Activated CD8-positive, alpha-beta memory T cell treated with anti-CD3 and anti-CD28 coated beads for 1 hour (primary cell): ENCODE data around the gene TSHZ3.

Experiments
- DNase-seq, 2 donors: peaks; one replicate each; pipeline ENCODE4 v3.0.0-alpha.2; 2020; ENCODE audit warnings: low read depth in 1 of 2; ENCODE audit errors: extremely low read depth in 1 of 2

The TSHZ3 gene, protein sequence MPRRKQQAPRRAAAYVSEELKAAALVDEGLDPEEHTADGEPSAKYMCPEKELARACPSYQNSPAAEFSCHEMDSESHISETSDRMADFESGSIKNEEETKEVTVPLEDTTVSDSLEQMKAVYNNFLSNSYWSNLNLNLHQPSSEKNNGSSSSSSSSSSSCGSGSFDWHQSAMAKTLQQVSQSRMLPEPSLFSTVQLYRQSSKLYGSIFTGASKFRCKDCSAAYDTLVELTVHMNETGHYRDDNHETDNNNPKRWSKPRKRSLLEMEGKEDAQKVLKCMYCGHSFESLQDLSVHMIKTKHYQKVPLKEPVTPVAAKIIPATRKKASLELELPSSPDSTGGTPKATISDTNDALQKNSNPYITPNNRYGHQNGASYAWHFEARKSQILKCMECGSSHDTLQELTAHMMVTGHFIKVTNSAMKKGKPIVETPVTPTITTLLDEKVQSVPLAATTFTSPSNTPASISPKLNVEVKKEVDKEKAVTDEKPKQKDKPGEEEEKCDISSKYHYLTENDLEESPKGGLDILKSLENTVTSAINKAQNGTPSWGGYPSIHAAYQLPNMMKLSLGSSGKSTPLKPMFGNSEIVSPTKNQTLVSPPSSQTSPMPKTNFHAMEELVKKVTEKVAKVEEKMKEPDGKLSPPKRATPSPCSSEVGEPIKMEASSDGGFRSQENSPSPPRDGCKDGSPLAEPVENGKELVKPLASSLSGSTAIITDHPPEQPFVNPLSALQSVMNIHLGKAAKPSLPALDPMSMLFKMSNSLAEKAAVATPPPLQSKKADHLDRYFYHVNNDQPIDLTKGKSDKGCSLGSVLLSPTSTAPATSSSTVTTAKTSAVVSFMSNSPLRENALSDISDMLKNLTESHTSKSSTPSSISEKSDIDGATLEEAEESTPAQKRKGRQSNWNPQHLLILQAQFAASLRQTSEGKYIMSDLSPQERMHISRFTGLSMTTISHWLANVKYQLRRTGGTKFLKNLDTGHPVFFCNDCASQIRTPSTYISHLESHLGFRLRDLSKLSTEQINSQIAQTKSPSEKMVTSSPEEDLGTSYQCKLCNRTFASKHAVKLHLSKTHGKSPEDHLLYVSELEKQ

GRCh38 chr19:31349160-31349881 is at the start of gene TSHZ3:
TSS of gene TSHZ3 (minus strand) at chr19:31349436. CDS start at chr19:31349219, 217 bp downstream.
- no peak for DNase-seq

- no peak for DNase-seq
Observed at GRCh38 chr19:31397308-31397707, 48.1 kb upstream of the TSHZ3 start.

DNA sequence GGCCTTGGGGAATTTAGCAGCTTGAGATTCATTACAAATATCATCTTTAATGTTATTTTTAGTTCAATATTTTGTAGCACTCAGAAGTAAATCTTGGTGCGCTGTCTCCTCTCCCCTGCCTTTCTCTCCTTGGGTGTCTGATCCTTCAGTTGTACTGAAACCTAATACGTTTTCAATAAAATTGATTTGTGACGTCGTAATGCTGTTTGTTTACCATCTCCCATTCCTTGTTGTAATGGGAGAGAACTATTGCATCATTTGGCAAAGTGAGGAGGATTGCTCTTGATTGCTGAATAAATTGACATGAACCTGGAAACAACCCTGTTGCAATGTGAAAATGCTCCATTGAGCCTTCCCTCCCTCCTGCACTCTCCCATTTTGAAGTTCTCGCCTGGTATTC is 43.2 kb upstream of the TSHZ3 start:
- no peak for DNase-seq

DNA sequence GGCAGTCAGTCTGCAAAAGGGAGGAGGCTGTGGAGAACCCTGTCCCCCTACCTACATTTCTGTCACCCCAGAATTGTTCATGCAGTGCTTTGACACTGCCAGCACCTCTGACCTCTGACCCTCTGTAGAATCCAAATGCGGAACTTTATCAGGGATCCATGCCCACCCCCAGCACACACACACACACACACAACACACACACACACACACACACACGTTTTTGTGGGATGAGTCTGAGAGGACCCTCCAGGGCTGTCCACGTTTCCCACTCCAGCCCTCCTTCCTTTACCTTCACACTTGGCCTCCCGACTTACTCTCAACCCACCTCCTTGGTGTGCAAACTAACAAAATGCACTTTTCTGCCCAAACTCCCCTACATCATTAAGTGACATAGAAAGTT is 42.3 kb upstream of the TSHZ3 start:
- no peak for DNase-seq

GRCh38 chr19:31390711-31391110 is 41.5 kb upstream of the TSHZ3 start:
- DNase-seq, result no peak

DNA sequence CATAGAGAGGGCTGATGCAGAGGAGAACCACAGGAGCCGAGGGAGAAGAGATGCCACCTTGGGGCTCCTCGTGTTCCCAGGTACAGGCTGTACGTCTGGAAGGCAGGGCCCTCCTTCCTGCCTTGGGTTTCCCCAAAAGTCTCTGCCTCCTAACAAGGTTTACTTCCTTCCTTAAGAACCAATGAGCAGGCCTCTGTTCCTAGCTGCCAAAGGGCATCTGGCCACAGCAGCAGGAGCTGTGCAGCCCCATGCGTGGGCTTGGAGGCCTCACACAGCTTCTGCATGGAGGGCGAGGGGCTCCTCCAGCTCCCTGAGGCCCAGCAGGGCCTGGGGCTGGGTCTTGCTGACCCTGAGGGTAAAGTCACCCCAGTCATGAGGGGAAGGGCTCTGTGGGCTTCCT is 40.6 kb upstream of the TSHZ3 start:
- DNase-seq, result no peak

DNA sequence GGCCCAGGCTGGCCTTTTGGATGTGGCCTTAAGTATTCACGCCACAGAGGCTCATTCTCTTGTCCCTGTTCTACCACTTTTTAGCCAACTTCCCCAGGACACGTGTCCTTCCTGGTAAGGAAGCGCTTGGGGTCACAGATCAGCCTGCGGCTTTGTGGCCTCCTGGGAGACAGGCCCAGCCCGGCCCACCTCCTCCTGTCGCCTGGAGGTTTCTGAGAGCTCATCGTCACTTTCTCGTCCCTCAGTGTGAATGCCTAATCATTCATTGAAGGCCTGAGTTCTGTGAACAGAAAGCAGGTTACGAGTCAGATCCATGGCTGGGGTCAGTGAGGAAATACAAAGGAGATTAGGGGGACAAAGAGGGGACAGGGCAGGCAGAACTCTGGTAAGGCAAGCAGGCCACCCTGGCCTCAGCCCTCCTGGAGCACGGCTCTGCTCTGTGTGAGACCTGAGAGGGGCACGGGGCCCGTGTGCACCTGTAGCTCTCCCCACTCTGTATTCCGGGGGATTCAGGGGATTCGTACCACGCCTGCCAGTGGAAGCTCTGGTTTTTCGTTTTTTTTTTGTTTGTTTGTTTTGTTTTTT is 38.6 kb upstream of the TSHZ3 start:
- no peak for DNase-seq

- no peak for DNase-seq
Observed at GRCh38 chr19:31386806-31387205, 37.6 kb upstream of the TSHZ3 start.

DNA sequence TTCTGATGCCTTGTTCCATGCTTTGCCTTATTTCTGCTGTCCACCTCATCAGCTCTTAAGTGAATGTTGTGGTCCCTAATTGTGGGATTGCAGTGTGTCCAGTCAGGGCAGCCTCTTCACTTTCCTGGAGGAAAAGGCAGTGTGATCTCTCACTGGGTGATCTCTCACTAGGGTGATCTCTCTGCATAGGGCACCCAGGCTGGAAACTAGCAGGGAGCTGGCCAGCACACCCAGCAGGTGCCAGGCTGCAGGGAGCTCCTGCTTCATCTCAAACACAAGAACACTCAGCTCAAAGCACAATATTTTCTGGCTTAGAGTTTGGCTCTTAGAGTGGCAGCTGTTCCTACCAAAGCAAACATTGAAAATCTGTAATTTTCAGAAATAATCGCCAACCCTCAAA is 36.5 kb upstream of the TSHZ3 start:
- DNase-seq, result no peak

DNA sequence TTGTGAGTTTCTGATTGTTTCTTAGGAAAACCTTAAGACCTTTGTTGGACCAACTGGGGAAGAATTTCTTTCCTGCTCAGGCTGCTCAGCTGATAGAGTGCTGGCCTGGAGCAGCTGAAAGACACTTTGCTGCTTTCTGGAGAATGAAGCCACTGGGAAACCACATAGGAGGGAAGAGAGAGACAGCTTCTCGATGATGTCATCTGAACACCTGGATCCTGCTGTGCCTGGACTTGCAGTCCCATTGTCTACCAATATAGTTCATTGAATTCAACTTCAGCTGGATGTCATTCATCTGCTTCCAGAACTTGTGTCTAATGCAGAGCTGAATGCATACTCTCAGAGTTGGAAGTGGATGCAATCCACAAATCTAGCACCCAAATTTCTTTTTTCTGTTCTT is 34.3 kb upstream of the TSHZ3 start:
- DNase-seq, result no peak

- DNase-seq, result no peak
Observed at GRCh38 chr19:31380854-31381253, 31.6 kb upstream of the TSHZ3 start.

GRCh38 chr19:31378404-31378803 is 29.2 kb upstream of the TSHZ3 start:
- DNase-seq, result no peak

DNA sequence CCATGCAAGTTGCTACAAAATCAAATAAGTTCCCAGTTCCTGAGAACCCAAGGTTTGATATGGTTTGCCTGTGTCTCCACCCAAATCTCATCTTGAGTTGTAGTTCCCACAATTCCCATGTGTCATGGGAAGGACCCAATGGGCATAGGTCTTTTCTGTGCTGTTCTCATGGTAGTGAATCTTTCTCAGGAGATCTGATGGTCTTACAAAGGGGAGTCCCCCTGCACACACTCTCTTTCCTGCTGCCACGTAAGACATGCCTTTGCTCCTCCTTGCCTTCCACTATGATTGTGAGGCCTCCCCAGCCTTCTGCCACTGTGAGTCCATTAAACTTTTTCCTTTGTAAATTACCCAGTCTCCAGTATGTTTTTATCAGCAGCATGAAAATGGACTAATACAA is 28.5 kb upstream of the TSHZ3 start:
- no peak for DNase-seq

DNA sequence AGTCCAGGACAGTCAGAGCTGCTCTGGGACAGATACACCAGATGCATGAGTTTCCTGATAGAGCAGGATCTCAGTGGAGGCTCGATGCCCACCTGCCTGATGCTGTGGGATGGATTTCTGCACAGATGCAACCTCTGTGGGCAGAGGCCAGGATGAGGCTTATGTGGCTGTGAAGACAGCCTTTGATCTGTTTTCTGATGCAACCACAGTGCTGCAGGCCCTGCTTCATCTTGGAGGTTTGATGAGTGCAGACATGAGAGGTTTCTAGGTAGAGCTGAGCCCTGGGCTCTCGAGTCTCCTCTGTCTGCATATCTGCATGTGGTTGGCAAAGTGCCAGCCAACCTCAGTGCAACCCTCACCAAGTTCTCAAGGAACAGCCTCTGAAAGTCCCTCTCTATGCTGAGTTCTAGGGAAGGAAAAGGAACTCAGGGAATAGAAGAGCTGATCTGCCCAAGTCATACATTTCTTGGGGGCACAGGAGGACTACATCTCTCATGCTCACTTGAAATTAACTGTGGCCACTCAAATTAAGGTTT is 23.1 kb upstream of the TSHZ3 start:
- no peak for DNase-seq

GRCh38 chr19:31370216-31370615 is 21.0 kb upstream of the TSHZ3 start:
- no peak for DNase-seq

DNA sequence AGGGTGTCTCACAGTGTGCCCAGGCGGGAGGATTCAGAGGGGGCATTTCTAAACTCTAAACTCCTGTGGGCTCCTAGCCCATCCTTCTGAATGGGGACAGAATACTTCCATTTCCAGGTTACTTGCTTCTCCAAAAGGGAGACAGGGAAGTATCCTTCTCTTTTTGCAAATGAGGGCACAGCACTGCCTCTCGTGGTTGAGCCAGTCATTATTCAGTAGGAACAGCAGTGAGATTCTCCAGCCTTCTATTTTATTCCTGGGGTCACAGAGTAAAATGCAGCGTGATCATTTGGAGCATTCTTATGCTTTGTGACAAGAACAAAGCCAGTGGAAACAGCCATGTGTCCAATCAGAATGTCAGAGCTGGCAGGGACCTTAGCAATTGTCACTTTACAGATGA is 15.7 kb upstream of the TSHZ3 start:
- no peak for DNase-seq

DNA sequence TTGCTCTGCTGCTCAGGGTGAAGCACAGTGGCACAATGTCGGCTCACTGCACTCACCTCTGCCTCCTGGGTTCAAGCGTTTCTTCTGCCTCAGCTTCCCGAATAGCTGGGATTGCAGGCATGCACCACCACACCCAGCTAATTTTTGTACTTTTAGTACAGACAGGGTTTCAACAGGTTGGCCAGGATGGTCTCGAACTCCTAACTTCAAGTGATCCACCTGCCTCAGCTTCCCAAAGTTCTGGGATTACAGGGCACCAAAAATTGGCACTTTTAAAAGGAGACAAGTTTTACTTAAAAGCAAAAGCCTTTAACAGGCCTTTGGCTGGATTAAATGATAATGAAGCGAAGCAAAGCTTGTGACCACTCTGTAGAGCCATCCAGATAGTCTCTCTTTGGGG is 12.5 kb upstream of the TSHZ3 start:
- DNase-seq, result no peak

DNA sequence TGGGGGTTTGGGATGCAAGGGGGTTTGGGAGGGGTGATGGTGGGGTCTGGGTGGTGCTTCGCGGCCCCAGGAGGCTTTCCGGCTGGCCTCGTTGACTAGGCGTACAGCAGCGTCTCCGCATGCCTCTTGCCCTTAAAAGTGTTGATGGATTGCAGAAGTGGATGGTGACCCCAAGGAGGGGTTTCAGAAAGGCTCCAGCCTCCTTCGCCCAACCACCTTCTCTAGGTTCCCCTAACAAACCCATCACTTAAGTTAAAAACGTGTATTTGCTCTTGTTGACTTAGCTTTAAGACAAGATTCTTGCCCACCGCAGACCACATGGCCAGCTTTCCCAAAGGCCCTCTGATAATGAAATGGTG is 8.1 kb upstream of the TSHZ3 start:
- DNase-seq, result no peak

GRCh38 chr19:31356587-31357314 is 7.5 kb upstream of the TSHZ3 start:
- peak in 1 of 2 donors; percentile 42 for DNase-seq
